GM21576 (cell line): ENCODE data around the gene RNASE8.
"Not testable (repeated sequence)": the region's sequence is repeated elsewhere in the genome, so short reads cannot be mapped to it uniquely, and the experiment has no call there.

Source experiments
- ATAC-seq: cut with Tn5 transposase; IDR thresholded peaks from one replicate; pipeline ENCODE4 v1.9.1; 2021; ENCODE audit warnings: mild to moderate bottlenecking, moderate library complexity; ENCODE audit not compliant: unreplicated experiment

RNASE8 gene, protein sequence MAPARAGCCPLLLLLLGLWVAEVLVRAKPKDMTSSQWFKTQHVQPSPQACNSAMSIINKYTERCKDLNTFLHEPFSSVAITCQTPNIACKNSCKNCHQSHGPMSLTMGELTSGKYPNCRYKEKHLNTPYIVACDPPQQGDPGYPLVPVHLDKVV

DNA sequence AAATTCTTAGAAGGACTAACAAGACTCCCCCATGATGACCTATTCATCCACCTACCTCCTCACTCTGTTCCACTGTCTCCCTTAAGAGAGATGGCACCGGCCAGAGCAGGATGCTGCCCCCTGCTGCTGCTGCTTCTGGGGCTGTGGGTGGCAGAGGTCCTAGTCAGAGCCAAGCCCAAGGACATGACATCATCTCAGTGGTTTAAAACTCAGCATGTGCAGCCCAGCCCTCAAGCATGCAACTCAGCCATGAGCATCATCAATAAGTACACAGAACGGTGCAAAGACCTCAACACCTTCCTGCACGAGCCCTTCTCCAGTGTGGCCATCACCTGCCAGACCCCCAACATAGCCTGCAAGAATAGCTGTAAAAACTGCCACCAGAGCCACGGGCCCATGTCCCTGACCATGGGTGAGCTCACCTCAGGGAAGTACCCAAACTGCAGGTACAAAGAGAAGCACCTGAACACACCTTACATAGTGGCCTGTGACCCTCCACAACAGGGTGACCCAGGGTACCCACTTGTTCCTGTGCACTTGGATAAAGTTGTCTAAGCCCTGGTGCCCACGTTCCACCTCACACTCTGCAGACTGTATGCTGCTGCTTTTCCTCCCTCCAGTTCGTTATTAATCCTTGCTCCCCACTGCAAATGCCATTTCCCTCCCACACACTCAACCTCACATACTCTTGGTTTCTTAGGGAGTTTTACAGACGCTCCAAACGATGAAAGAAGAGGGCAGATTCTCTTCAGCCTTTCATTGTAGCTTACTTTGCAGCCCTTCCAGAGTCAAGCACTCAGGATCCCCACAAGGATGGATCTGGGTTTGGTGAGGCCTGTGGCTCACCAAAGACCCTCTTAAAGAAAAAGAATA is at the start of gene RNASE8:
RNASE8 (plus strand) TSS at position 20 of the 873 bp plus-strand sequence; CDS start at position 91, 71 bp downstream.
- ATAC-seq, result no peak

GRCh38 chr14:21009721-21010120 is 47.9 kb upstream of the RNASE8 start:
- ATAC-seq, result not testable (repeated sequence)

DNA sequence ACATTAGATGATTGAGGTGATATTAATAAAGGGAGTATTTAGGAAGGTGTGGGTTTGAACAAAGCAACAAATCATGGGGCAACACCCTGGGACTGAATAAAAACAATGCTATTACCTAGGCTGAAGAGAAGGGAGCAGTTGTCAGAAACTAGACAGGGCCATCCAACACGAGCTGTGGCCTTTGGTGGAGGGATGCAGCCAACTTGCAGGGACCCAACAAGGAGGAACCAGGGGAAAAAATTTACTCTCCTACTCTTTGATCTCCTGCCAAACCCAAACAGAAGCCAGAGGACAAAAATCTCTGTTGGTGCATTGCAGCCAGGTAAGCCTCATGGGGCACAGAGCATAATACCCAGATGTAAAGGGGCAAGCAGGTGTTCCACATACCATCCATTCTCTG is 46.5 kb upstream of the RNASE8 start:
- ATAC-seq, result no peak

- peak; percentile 46 for ATAC-seq
Measured at GRCh38 chr14:21014761-21015190, 42.8 kb upstream of the RNASE8 start.

DNA sequence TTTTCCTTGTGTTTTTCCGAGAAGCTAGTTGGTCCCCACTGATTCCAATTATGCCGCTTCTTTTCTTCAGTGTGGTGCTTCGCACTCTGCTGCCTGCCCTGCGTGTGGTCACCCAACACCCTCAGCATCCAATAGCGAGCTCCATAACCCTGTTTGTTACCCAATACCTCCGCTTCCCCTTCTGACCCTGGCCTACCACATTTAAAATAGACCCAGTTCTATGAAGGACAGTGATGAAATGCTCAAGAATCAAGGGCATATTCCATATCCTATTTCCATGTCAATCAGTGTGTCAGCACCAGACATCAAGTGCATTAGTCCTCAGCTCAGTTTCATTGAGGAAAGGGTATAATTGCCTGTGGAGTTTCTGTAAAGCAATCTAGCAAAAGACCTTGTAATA is 42.3 kb upstream of the RNASE8 start:
- no peak for ATAC-seq

- ATAC-seq, result no peak
Measured at GRCh38 chr14:21016413-21017190, 41.0 kb upstream of the RNASE8 start.

DNA sequence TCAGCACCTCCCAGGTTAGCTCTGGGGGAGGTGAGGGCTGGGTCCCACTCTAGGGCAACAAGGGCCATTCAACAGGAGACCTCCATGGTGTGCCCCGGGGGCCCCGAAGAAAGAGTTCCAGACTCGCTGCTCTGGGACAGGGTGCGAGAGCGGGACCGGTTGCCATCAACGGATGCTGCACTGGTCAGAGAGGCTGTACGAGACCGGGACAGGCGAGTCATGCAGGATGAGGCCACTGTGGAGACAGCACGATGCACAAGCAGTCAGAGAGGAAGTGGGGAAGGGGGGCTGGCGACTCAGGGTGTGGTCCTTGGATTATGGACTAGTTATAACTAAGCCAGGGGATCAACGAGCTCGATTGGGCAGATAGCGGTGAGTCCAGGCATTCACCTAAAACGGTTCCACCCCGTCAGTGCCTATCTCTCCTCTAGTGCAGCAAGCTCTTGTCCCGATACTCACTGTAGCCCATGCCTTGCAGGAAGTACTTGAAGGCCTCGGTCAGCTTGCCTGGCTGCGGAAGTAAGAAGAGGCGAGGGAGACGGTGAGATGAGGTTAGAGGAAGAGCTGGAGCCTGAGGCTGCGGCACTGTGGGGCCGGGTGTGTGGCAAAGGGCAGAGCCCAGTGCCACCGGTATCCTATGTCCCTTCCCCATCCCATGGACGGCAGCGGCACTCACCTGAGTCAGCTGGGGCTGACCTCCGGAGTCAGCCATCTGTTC is 39.9 kb upstream of the RNASE8 start:
- ATAC-seq, result no peak

- ATAC-seq, result no peak
Measured at GRCh38 chr14:21018286-21018685, 39.3 kb upstream of the RNASE8 start.

DNA sequence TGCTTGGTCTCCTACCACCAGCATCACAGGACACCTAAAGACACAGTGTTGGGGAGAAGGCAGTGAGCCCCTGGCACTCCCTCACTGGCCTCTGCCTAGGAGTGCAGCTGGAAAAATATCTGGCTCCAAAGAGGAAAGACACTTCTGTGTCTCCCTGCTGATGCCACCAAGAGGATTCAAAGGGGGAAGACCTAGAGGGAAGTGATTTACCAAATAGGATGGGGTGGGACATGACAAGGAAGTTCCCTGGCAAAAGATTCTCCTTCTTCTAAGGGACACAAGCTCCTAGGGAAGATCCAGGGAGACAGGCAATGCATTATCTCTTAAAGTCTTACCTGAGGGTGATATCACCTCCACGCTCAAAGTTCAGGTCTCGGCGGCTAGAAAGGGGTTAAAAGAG is 38.8 kb upstream of the RNASE8 start:
- no peak for ATAC-seq

- ATAC-seq, result no peak
Measured at GRCh38 chr14:21019366-21019765, 38.3 kb upstream of the RNASE8 start.

GRCh38 chr14:21020977-21021545 is 36.6 kb upstream of the RNASE8 start:
- no peak for ATAC-seq

GRCh38 chr14:21022686-21023085 is 34.9 kb upstream of the RNASE8 start:
- no peak for ATAC-seq

DNA sequence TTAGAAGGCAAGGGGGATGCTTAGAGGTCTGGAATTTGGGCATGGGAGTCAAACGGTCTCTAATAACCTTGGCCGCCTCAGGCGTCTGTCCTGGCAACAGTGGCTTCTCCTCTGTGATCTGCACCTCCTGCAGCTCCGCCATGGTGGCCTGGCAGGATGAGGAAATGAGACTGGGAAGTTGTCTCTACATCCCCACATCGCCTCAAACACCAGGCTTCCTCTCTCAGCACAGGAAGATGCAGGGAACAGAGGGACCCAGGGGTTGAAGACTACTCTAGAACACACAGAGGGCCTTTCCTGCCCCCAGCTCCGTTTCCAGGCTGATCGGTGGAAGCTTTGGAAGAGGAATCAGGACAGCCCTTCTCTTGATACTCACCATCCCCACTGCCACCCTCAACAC is 34.4 kb upstream of the RNASE8 start:
- ATAC-seq, result no peak

GRCh38 chr14:21023817-21024584 is 33.6 kb upstream of the RNASE8 start:
- ATAC-seq, result no peak

DNA sequence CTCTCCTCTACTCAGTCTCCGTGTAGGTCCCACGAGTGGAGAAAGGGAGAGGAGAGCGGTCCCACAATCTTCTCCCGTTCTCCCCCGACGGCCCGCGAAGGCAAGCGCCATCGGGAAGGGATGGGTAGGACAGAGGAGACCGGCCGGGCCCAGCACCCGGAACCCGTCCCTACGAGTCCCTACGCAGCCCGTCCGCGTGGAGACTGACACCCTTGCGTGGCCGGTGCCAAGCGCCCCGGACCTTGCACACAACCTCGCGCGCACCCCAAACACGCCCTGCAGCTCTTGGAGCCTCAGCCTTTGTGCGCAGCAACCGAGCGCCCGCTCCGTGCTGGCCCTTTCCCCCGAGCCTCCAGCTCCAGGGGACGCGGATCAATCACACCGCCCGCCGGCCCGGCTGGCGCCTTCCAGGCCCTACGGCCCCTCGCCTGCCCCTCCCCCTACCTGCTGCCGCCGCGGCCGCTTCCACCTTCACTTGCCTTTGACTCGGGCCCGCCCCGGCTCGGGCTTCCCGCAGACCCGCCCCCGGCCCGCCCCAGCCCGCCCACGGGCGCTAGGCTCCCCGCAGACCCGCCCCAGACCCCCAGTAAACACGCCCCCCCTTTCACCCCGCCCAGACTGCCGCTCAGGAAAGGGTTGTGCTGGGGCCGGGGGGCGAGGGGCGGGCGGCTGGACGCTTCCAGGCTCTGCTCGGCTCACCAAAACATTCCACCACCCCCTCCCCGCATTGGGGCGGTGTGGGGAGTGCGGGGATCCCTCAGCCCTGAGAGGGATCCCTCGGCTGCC is 32.8 kb upstream of the RNASE8 start, which contains the start of gene NDRG2:
NDRG2 (minus strand) TSS at position 477 of the 786 bp plus-strand sequence. CDS start 1,746 bp downstream, outside the sequence.
- no peak for ATAC-seq

GRCh38 chr14:21025371-21026273 is 32.0 kb upstream of the RNASE8 start:
- no peak for ATAC-seq

- ATAC-seq, result no peak
Measured at GRCh38 chr14:21026274-21026987, 31.2 kb upstream of the RNASE8 start.
